HCT116 (cell line): ENCODE data around the gene SPAG4. TPM values are rescaled to one million over a fixed set of nuclear protein-coding genes. Genes with fewer than 3 reads are reported as not detected.

Experiments used
- ATAC-seq: fragments of 200-7000 bp; cut with Tn5 transposase; 2 replicates; pipeline ENCODE4 v1.9.1; 2020; ENCODE audit warnings: mild to moderate bottlenecking, moderate library complexity
- BruUV-seq: library from RNA; stranded (reverse); fragments of 400-500 nt; replicated peaks from 2 replicates; lab custom pipeline; 2021; lab: Mats Ljungman, UMichigan
- CTCF ChIA-PET: fragments of 300-600 bp; sonication (Branson Sonifier 250); formaldehyde crosslinking; loops from one replicate; lab custom pipeline; 2021; ENCODE audit warnings: antibody characterized with exemption; lab: Charles Lee
- POLR2A ChIA-PET: fragments of 300-600, 350-600 bp; sonication (Branson Sonifier 250); formaldehyde crosslinking; loops from one replicate; lab custom pipeline; 2021; ENCODE audit warnings: antibody characterized with exemption; lab: Charles Lee
- RAD21 ChIA-PET, 2 experiments: fragments of 300-600 bp; sonication (Branson Sonifier 250); formaldehyde crosslinking; loops; one replicate each; lab custom pipeline; 2023; ENCODE audit warnings: low total read pairs in 2 of 2; ENCODE audit not compliant: uncharacterized antibody in 2 of 2, unreplicated experiment in 2 of 2, low non-redundant PET in 1 of 2; lab: Charles Lee
- DNase-seq: peaks from one replicate; pipeline ENCODE4 v3.0.0-alpha.2; 2010; ENCODE audit warnings: low read depth, low spot score
- H2AFZ ChIP-seq: fragments of 200-600 bp; shearing (Covaris generic), sonication (generic); 2 replicates; pipeline ENCODE4 v1.6.1; 2017; ENCODE audit warnings: low read depth, mixed run types, mixed read lengths, antibody characterized with exemption, low read length; ENCODE audit not compliant: poor library complexity, severe bottlenecking
- H3K27ac ChIP-seq: 2 replicates; pipeline ENCODE4 v1.5.1; 2012; ENCODE audit warnings: low read depth, low read length
- H3K27me3 ChIP-seq: fragments of 200-600 bp; sonication (generic); 2 replicates; pipeline ENCODE4 v1.6.1; 2016; ENCODE audit warnings: mixed run types, low read length, mixed read lengths; ENCODE audit not compliant: insufficient read depth
- H3K36me3 ChIP-seq, 2 experiments: fragments of 200-500 bp in 1 of 2; fragments of 200-600 bp in 1 of 2; sonication (Bioruptor generic) in 1 of 2; sonication (generic) in 1 of 2; 2 replicates each; pipeline versions ENCODE4 v1.5.1 to v1.6.1; 2014 to 2016; ENCODE audit warnings: low read length in 2 of 2, inconsistent platforms in 1 of 2, mixed read lengths in 1 of 2, mixed run types in 1 of 2; ENCODE audit not compliant: insufficient read depth in 2 of 2, control insufficient read depth in 1 of 2
- H3K4me1 ChIP-seq, 2 experiments: fragments of 200-600 bp in 1 of 2; sonication (generic) in 1 of 2; 2 replicates each; pipeline versions ENCODE4 v1.5.1 to v1.6.1; 2012 to 2017; ENCODE audit warnings: low read length in 2 of 2, inconsistent platforms in 1 of 2, mild to moderate bottlenecking in 1 of 2, mixed read lengths in 1 of 2, mixed run types in 1 of 2, moderate library complexity in 1 of 2; ENCODE audit not compliant: insufficient read depth in 2 of 2, control insufficient read depth in 1 of 2
- H3K4me2 ChIP-seq: fragments of 200-600 bp; sonication (generic); 2 replicates; pipeline ENCODE4 v1.6.1; 2017; ENCODE audit warnings: mixed run types, low read length, mixed read lengths
- H3K4me3 ChIP-seq, 2 experiments: fragments of 200-600 bp in 1 of 2; sonication (generic) in 1 of 2; replicated peaks in 1 of 2; 2 replicates each; pipeline ENCODE4 v1.5.1; 2011 to 2016; ENCODE audit warnings: low read length in 2 of 2, control low read depth in 1 of 2, low read depth in 1 of 2, mild to moderate bottlenecking in 1 of 2, mixed read lengths in 1 of 2, mixed run types in 1 of 2
- H3K79me2 ChIP-seq: fragments of 200-600 bp; sonication (generic); 2 replicates; pipeline ENCODE4 v1.6.1; 2017; ENCODE audit warnings: mild to moderate bottlenecking, mixed run types, low read length, moderate library complexity, mixed read lengths; ENCODE audit not compliant: insufficient read depth
- H3K9ac ChIP-seq: fragments of 200-600 bp; sonication (generic); 2 replicates; pipeline ENCODE4 v1.6.1; 2016; ENCODE audit warnings: low read length, mixed read lengths
- H3K9me2 ChIP-seq: fragments of 200-600 bp; sonication (generic), shearing (Covaris generic); 2 replicates; pipeline ENCODE4 v1.6.1; 2017; ENCODE audit warnings: mixed run types, mild to moderate bottlenecking, moderate library complexity; ENCODE audit not compliant: insufficient read depth
- H3K9me3 ChIP-seq, 2 experiments: fragments of 200-500 bp in 1 of 2; fragments of 200-600 bp in 1 of 2; sonication (Bioruptor generic) in 1 of 2; sonication (generic) in 1 of 2; 2 replicates each; pipeline ENCODE4 v1.6.1; 2014 to 2017; ENCODE audit warnings: low read length in 2 of 2, mixed read lengths in 2 of 2, inconsistent platforms in 1 of 2, low read depth in 1 of 2, mild to moderate bottlenecking in 1 of 2, mixed run types in 1 of 2, moderate library complexity in 1 of 2; ENCODE audit not compliant: control insufficient read depth in 1 of 2, insufficient read depth in 1 of 2
- H4K20me1 ChIP-seq: fragments of 200-600 bp; sonication (generic), shearing (Covaris generic); 2 replicates; pipeline ENCODE4 v1.6.1; 2017; ENCODE audit warnings: mixed run types, mild to moderate bottlenecking, moderate library complexity; ENCODE audit not compliant: insufficient read depth
- ATF3 ChIP-seq: IDR thresholded peaks from 2 replicates; pipeline ENCODE4 v1.6.1; 2012
- CEBPB ChIP-seq: IDR thresholded peaks from 2 replicates; pipeline ENCODE4 v1.6.1; 2012; ENCODE audit warnings: low read depth
- CTCF ChIP-seq, 3 experiments: fragments of 200-600 bp in 1 of 3; sonication (generic) in 1 of 3; IDR thresholded peaks in 2 of 3; conservative IDR thresholded peaks in 1 of 3; 2 replicates each; pipeline ENCODE4 v1.5.1; 2012 to 2017; ENCODE audit warnings: low read depth in 2 of 3, low read length in 2 of 3, antibody characterized with exemption in 1 of 3, borderline replicate concordance in 1 of 3, control low read depth in 1 of 3, mild to moderate bottlenecking in 1 of 3, mixed read lengths in 1 of 3, mixed run types in 1 of 3, moderate library complexity in 1 of 3; ENCODE audit not compliant: insufficient read depth in 1 of 3
- EGR1 ChIP-seq: IDR thresholded peaks from 2 replicates; pipeline ENCODE4 v1.6.1; 2012; ENCODE audit warnings: low read depth
- EZH2 ChIP-seq: fragments of 200-600 bp; sonication (generic); IDR thresholded peaks from 2 replicates; pipeline ENCODE4 v1.6.1; 2017; ENCODE audit warnings: antibody characterized with exemption, mixed run types
- EZH2phosphoT487 ChIP-seq: fragments of 200-600 bp; IDR thresholded peaks from 2 replicates; pipeline ENCODE4 v1.6.1; 2018; ENCODE audit warnings: antibody characterized with exemption, borderline replicate concordance
- FOSL1 ChIP-seq: IDR thresholded peaks from 2 replicates; pipeline ENCODE4 v1.6.1; 2012; ENCODE audit warnings: low read depth
- JUND ChIP-seq: IDR thresholded peaks from 2 replicates; pipeline ENCODE4 v1.6.1; 2012
- MAX ChIP-seq: IDR thresholded peaks from 2 replicates; pipeline ENCODE4 v1.6.1; 2012
- POLR2A ChIP-seq: IDR thresholded peaks from 2 replicates; pipeline ENCODE4 v1.7.0; 2011; ENCODE audit warnings: borderline replicate concordance; ENCODE audit not compliant: insufficient read depth, insufficient read length; ENCODE audit errors: extremely low read depth
- POLR2AphosphoS5 ChIP-seq: IDR thresholded peaks from 2 replicates; pipeline ENCODE4 v1.6.1; 2011; ENCODE audit warnings: mild to moderate bottlenecking, low read depth, low read length, moderate library complexity
- RAD21 ChIP-seq: IDR thresholded peaks from 2 replicates; pipeline ENCODE4 v1.6.1; 2012; ENCODE audit warnings: low read depth, mild to moderate bottlenecking
- REST ChIP-seq: IDR thresholded peaks from 2 replicates; pipeline ENCODE4 v1.6.1; 2012; ENCODE audit warnings: low read depth
- SIN3A ChIP-seq: IDR thresholded peaks from 2 replicates; pipeline ENCODE4 v1.6.1; 2012; ENCODE audit warnings: low read depth
- SRF ChIP-seq: IDR thresholded peaks from 2 replicates; pipeline ENCODE4 v1.6.1; 2012; ENCODE audit warnings: low read depth
- TCF7L2 ChIP-seq: IDR thresholded peaks from 2 replicates; pipeline ENCODE4 v1.7.0; 2011; ENCODE audit warnings: borderline replicate concordance, inconsistent platforms; ENCODE audit not compliant: insufficient read depth, insufficient read length; ENCODE audit errors: extremely low read depth
- YY1 ChIP-seq: IDR thresholded peaks from 2 replicates; pipeline ENCODE4 v1.6.1; 2011; ENCODE audit warnings: low read length, low read depth, moderate library complexity, mild to moderate bottlenecking; ENCODE audit not compliant: insufficient replicate concordance; ENCODE audit errors: extremely low read depth
- ZBTB33 ChIP-seq: IDR thresholded peaks from 2 replicates; pipeline ENCODE4 v1.6.1; 2011; ENCODE audit warnings: mild to moderate bottlenecking, low read length, moderate library complexity; ENCODE audit not compliant: insufficient replicate concordance; ENCODE audit errors: extremely low read depth
- ZFX ChIP-seq: fragments of 450-650 bp; IDR thresholded peaks from 2 replicates; pipeline ENCODE4 v1.6.1; 2017
- intact Hi-C: fragments of 100-400 bp; cut with micrococcal nuclease; formaldehyde crosslinking; loops from 2 replicates; pipeline ENCODE4 v1.10.0; 2022
- total RNA-seq: library from RNA; stranded (reverse); gene quantifications from one replicate; pipeline ENCODE4 v1.2.1, GENCODE V29; 2021; ENCODE audit not compliant: unreplicated experiment

SPAG4 gene
- total RNA-seq, 1 experiment from 2014 or later: 6.2 TPM

GRCh38 chr20:35572838-35573237 lies 42.8 kb upstream of the SPAG4 start:
- no peak overlapping the region for H3K4me2 ChIP-seq
- TF ChIP-seq EZH2 (no peak), RAD21 (no peak), EZH2phosphoT487 (no peak), JUND (no peak), POLR2AphosphoS5 (no peak), FOSL1 (no peak), ZBTB33 (no peak), TCF7L2 (no peak), ATF3 (no peak), ZFX (no peak), REST (no peak), YY1 (no peak), CEBPB (no peak), SRF (no peak), MAX (no peak), SIN3A (no peak), CTCF (IDR thresholded peaks at IDR 0.05 in 2 of 3, conservative IDR thresholded peaks at IDR 0.05 in 1 of 3; ENCODE audit: borderline replicate concordance in 1 of 3, insufficient read depth in 1 of 3, low read depth in 2 of 3, low read length in 2 of 3) (no peak), EGR1 (no peak), POLR2A (no peak)
- TF ChIP-seq, all 23 proteins: peak for 0
- no peaks in the 10 kb centered on the region for H4K20me1 ChIP-seq
- no peak for ATAC-seq
- H3K4me3 ChIP-seq: no peak overlapping the region
- no peak for DNase-seq
- intact Hi-C loops: no loop called here
- no peak overlapping the region for H2AFZ ChIP-seq
- no peaks in the 10 kb centered on the region for H3K9me2 ChIP-seq
- BruUV-seq: no TSS peak
- CTCF ChIA-PET: no interaction called here
- H3K79me2 ChIP-seq: no peaks in the 10 kb centered on the region
- H3K9me3 ChIP-seq: peaks cover 0 to 3% of the 10 kb centered on the region in 2 experiments; a peak in 1 of 4 replicates
- no peaks in the 10 kb centered on the region for H3K27me3 ChIP-seq
- no peak overlapping the region for H3K9ac ChIP-seq
- peaks cover 0 to 8% of the 10 kb centered on the region in 2 experiments; a peak in 2 of 4 replicates for H3K4me1 ChIP-seq
- no peaks in the 10 kb centered on the region for H3K36me3 ChIP-seq
- RAD21 ChIA-PET: no interaction called here
- H3K27ac ChIP-seq: no peak overlapping the region
- POLR2A ChIA-PET: no interaction called here
